Keratinocyte (primary cell): ENCODE results near the gene DTWD2. TPM values are rescaled to one million over a fixed set of nuclear protein-coding genes. Genes with fewer than 3 reads are reported as not detected.

Experiments used
- DNase-seq: peaks from one replicate; pipeline ENCODE4 v3.0.0-alpha.2; 2011; ENCODE audit warnings: low read depth, missing footprints, low spot score
- FAIRE-seq: peaks from 2 replicates; lab custom pipeline; 2011; peaks lifted over from hg19 to GRCh38; lab: Jason Lieb, UNC
- H2AFZ ChIP-seq: 2 replicates; pipeline ENCODE4 v1.6.0; 2012; ENCODE audit warnings: low read length, control low read depth, inconsistent platforms; ENCODE audit not compliant: control insufficient read depth
- H3K27ac ChIP-seq: 2 replicates; pipeline ENCODE4 v1.5.1; 2011; ENCODE audit warnings: low read length; ENCODE audit not compliant: control insufficient read depth, insufficient read depth
- H3K27me3 ChIP-seq: 3 replicates; pipeline ENCODE4 v1.6.0; 2011; ENCODE audit warnings: low read length; ENCODE audit not compliant: control insufficient read depth, insufficient read depth; ENCODE audit errors: extremely low read depth
- H3K36me3 ChIP-seq, 2 experiments: 2 replicates in 1 of 2; 3 replicates in 1 of 2; pipeline ENCODE4 v1.5.1; 2011; ENCODE audit warnings: low read length in 2 of 2, mild to moderate bottlenecking in 1 of 2; ENCODE audit not compliant: control insufficient read depth in 2 of 2, insufficient read depth in 2 of 2; ENCODE audit errors: extremely low read depth in 1 of 2
- H3K4me1 ChIP-seq: 3 replicates; pipeline ENCODE4 v1.5.1; 2011; ENCODE audit warnings: low read length; ENCODE audit not compliant: control insufficient read depth, insufficient read depth; ENCODE audit errors: extremely low read depth
- H3K4me2 ChIP-seq: 3 replicates; pipeline ENCODE4 v1.6.0; 2011; ENCODE audit warnings: low read depth, low read length; ENCODE audit not compliant: control insufficient read depth, insufficient read depth; ENCODE audit errors: extremely low read depth
- H3K4me3 ChIP-seq, 3 experiments: fragments of 200-600 bp in 1 of 3; sonication (generic) in 1 of 3; 2 replicates in 2 of 3; 3 replicates in 1 of 3; pipeline ENCODE4 v1.5.1; 2011 to 2016; ENCODE audit warnings: low read length in 3 of 3, mild to moderate bottlenecking in 3 of 3, control low read depth in 2 of 3, inconsistent platforms in 1 of 3, low read depth in 1 of 3, mixed read lengths in 1 of 3, mixed run types in 1 of 3, moderate library complexity in 1 of 3; ENCODE audit not compliant: control insufficient read depth in 2 of 3, insufficient read depth in 2 of 3; ENCODE audit errors: extremely low read depth in 1 of 3
- H3K79me2 ChIP-seq: 2 replicates; pipeline ENCODE4 v1.6.0; 2012; ENCODE audit warnings: low read length; ENCODE audit not compliant: control insufficient read depth, insufficient read depth
- H3K9ac ChIP-seq: 3 replicates; pipeline ENCODE4 v1.6.0; 2011; ENCODE audit warnings: low read length; ENCODE audit not compliant: control insufficient read depth, insufficient read depth; ENCODE audit errors: extremely low read depth
- H3K9me1 ChIP-seq: 3 replicates; pipeline ENCODE4 v1.6.0; 2011; ENCODE audit warnings: low read length; ENCODE audit not compliant: control insufficient read depth, insufficient read depth; ENCODE audit errors: extremely low read depth
- H3K9me3 ChIP-seq: 2 replicates; pipeline ENCODE4 v1.5.1; 2012; ENCODE audit warnings: low read depth, low read length; ENCODE audit not compliant: control insufficient read depth
- H4K20me1 ChIP-seq: 3 replicates; pipeline ENCODE4 v1.6.0; 2011; ENCODE audit warnings: low read length; ENCODE audit not compliant: control insufficient read depth, insufficient read depth; ENCODE audit errors: extremely low read depth
- CTCF ChIP-seq, 3 experiments: IDR thresholded peaks in 1 of 3; conservative IDR thresholded peaks in 1 of 3; optimal IDR thresholded peaks in 1 of 3; 2 replicates in 2 of 3; 3 replicates in 1 of 3; pipeline versions ENCODE3 to v1.5.1; 2011; ENCODE audit warnings: low read length in 3 of 3, mild to moderate bottlenecking in 3 of 3, moderate library complexity in 2 of 3, control low read depth in 1 of 3, inconsistent platforms in 1 of 3; ENCODE audit not compliant: insufficient read depth in 2 of 3; ENCODE audit errors: extremely low read depth in 1 of 3
- EZH2 ChIP-seq: IDR thresholded peaks from one replicate; pipeline ENCODE4 v1.6.1; 2012; ENCODE audit warnings: inconsistent platforms, mild to moderate bottlenecking, low read length, moderate library complexity
- dilution Hi-C: fragments of 300-500 bp; cut with MboI; formaldehyde crosslinking; loops from one replicate; pipeline ENCODE4 v1.7.0; 2020; ENCODE audit warnings: low sequenced_read_pairs; ENCODE audit not compliant: extremely low pct_ligation_motif_present
- polyA plus RNA-seq, 5 experiments: library from polyadenylated mRNA; depleted of rRNA in 3 of 5; stranded (reverse) in 3 of 5; stranded (forward) in 1 of 5; unstranded in 1 of 5; fragments of >200 nt; gene quantifications; 1 replicate in 1 of 5; 2 replicates in 3 of 5; 3 replicates in 1 of 5; pipeline versions ENCODE4 v1.2.1 to v1.2.3, GENCODE V29; 2011 to 2012; ENCODE audit warnings: missing spikeins in 2 of 5, low read depth in 1 of 5, low replicate concordance in 1 of 5

Gene DTWD2
- polyA plus RNA-seq, 1 donor (not counting 4 experiments of a cell fraction or from before 2014, with no cell fraction given), result 2.9 TPM

- FAIRE-seq, result no peak
These were observed 181.8 kb downstream of the DTWD2 start for GRCh38 chr5:118806571-118806970.

GRCh38 chr5:118802335-118802734 lies 186.0 kb downstream of the DTWD2 start:
- FAIRE-seq (no peak), DNase-seq (no peak)
- Histone ChIP-seq H3K4me1 (no peaks in the 10 kb centered on the region), H3K9me1 (no peaks in the 10 kb centered on the region), H3K27ac (no peak overlapping the region), H3K4me3 (no peak overlapping the region), H4K20me1 (no peaks in the 10 kb centered on the region), H3K4me2 (no peak overlapping the region), H3K9ac (no peak overlapping the region), H3K79me2 (no peaks in the 10 kb centered on the region), H3K36me3 (no peaks in the 10 kb centered on the region), H3K9me3 (no peaks in the 10 kb centered on the region), H3K27me3 (no peaks in the 10 kb centered on the region), H2AFZ (no peak overlapping the region)
- TF ChIP-seq CTCF (optimal IDR thresholded peaks at IDR 0.05 in 1 of 3, IDR thresholded peaks at IDR 0.05 in 1 of 3, conservative IDR thresholded peaks at IDR 0.05 in 1 of 3; ENCODE audit: extremely low read depth in 1 of 3, insufficient read depth in 2 of 3, low read length in 3 of 3), result no peak
- TF ChIP-seq EZH2, result no peak
- dilution Hi-C loops, result no loop called here

More at GRCh38 chr5:118806571-118806970, 181.8 kb downstream of the DTWD2 start:
- Histone ChIP-seq H3K9me3 (no peaks in the 10 kb centered on the region), H3K4me2 (no peak overlapping the region), H3K9me1 (no peaks in the 10 kb centered on the region), H4K20me1 (no peaks in the 10 kb centered on the region), H3K27me3 (no peaks in the 10 kb centered on the region), H3K4me3 (no peak overlapping the region), H3K9ac (no peak overlapping the region), H2AFZ (no peak overlapping the region), H3K4me1 (no peaks in the 10 kb centered on the region), H3K27ac (no peak overlapping the region), H3K36me3 (no peaks in the 10 kb centered on the region), H3K79me2 (no peaks in the 10 kb centered on the region)
- DNase-seq, result no peak
- TF ChIP-seq CTCF (optimal IDR thresholded peaks at IDR 0.05 in 1 of 3, IDR thresholded peaks at IDR 0.05 in 1 of 3, conservative IDR thresholded peaks at IDR 0.05 in 1 of 3; ENCODE audit: extremely low read depth in 1 of 3, insufficient read depth in 2 of 3, low read length in 3 of 3) (no peak), EZH2 (no peak)
- dilution Hi-C loops, result no loop called here
